BJ (cell line): ENCODE data around the gene C11orf91. TPM values are rescaled to one million over a fixed set of nuclear protein-coding genes. Genes with fewer than 3 reads are reported as not detected.
A peak's percentile ranks its signal among the peaks of the same experiment; 100 is the strongest.

Experiments
- CTCF ChIA-PET: fragments of 350-600 bp; formaldehyde crosslinking; extraction: SDS; loops from one replicate; lab custom pipeline; 2021; ENCODE audit warnings: antibody characterized with exemption, inconsistent platforms; lab: Yijun Ruan, JAX
- POLR2A ChIA-PET: fragments of 300-600 bp; sonication (Branson Sonifier 250); formaldehyde crosslinking; extraction: SDS; loops from one replicate; lab custom pipeline; 2021; ENCODE audit warnings: antibody characterized with exemption; lab: Charles Lee
- DNase-seq: peaks from one replicate; pipeline ENCODE4 v3.0.0-alpha.2; 2011; ENCODE audit warnings: low read depth
- H3K27me3 ChIP-seq: 2 replicates; pipeline ENCODE4 v1.6.0; 2011; ENCODE audit warnings: low read length; ENCODE audit not compliant: control insufficient read depth, insufficient read depth
- H3K36me3 ChIP-seq: 2 replicates; pipeline ENCODE4 v1.5.1; 2011; ENCODE audit warnings: low read length; ENCODE audit not compliant: control insufficient read depth, insufficient read depth
- H3K4me3 ChIP-seq: 2 replicates; pipeline ENCODE4 v1.5.1; 2011; ENCODE audit warnings: low read depth, mild to moderate bottlenecking, control low read depth, low read length
- polyA plus RNA-seq: library from polyadenylated mRNA; depleted of rRNA; stranded (reverse); fragments of >200 nt; gene quantifications from 2 replicates; pipeline ENCODE4 v1.2.3, GENCODE V29; 2011
- TF ChIP-seq, protein P1 (sequence below): IDR thresholded peaks from 2 replicates; pipeline ENCODE4 v1.5.1; 2011; ENCODE audit warnings: low read depth, mild to moderate bottlenecking, control low read depth, inconsistent platforms, low read length, moderate library complexity; ENCODE audit not compliant: insufficient read depth

Gene C11orf91
- polyA plus RNA-seq, 1 experiment = not detected

GRCh38 chr11:33701302-33702230, 940 bp upstream of the C11orf91 start:
- DNase-seq = no peak
- Histone ChIP-seq H3K27me3 (no peaks in the 10 kb centered on the region), H3K4me3 (peak overlapping the region; percentile 51), H3K36me3 (peaks cover 2% of the 10 kb centered on the region; the same call in 1 of the 2 replicates)
- CTCF ChIA-PET = interaction anchor here (0.9 to 2.3 kb wide), 4 partner anchors 15 to 128 kb away, joined by 4 to 8 read pairs (median 6); no protein-coding TSS in a partner anchor
- TF ChIP-seq, protein P1, sequence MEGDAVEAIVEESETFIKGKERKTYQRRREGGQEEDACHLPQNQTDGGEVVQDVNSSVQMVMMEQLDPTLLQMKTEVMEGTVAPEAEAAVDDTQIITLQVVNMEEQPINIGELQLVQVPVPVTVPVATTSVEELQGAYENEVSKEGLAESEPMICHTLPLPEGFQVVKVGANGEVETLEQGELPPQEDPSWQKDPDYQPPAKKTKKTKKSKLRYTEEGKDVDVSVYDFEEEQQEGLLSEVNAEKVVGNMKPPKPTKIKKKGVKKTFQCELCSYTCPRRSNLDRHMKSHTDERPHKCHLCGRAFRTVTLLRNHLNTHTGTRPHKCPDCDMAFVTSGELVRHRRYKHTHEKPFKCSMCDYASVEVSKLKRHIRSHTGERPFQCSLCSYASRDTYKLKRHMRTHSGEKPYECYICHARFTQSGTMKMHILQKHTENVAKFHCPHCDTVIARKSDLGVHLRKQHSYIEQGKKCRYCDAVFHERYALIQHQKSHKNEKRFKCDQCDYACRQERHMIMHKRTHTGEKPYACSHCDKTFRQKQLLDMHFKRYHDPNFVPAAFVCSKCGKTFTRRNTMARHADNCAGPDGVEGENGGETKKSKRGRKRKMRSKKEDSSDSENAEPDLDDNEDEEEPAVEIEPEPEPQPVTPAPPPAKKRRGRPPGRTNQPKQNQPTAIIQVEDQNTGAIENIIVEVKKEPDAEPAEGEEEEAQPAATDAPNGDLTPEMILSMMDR = no peak
- POLR2A ChIA-PET = interaction anchor here (0.6 kb wide), 2 partner anchors 35 to 302 kb away, joined by 3 to 23 read pairs; no protein-coding TSS in a partner anchor

DNA sequence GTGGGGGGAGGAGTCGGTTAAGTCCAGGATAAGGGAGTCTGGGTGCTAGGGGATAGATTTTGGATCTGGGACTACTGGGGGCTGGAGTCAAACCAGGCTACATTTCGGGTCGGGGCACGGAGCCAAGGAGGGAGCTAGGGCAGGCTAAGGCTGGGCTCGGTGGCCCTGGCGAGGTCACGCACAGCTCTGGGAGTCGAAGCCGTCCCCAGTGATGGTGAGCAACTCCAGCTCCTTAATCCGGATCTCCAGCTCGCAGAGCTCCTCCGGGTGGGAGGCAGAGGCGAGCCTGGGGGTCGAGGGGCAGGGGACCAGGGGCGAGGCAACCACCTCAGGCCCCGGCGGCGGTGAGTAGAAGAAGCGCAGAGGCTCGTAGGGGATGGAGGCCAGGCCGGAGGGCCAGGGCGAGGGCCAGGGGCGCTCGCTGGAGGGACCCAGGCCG, 544 bp downstream of the C11orf91 start:
- ChIA-PET POLR2A (interaction anchor here (0.7 kb wide), 1 partner anchor 235 kb away, joined by 3 read pairs; no protein-coding TSS in a partner anchor), CTCF (interaction anchor here (0.5 to 1.6 kb wide), 4 partner anchors 12 to 108 kb away, joined by 3 to 5 read pairs (median 3); no protein-coding TSS in a partner anchor)
- H3K36me3 ChIP-seq = no peaks in the 10 kb centered on the region
- no peak for DNase-seq
- TF ChIP-seq, protein P1 = no peak
- no peaks in the 10 kb centered on the region for H3K27me3 ChIP-seq
- peak overlapping the region; percentile 51 for H3K4me3 ChIP-seq

DNA sequence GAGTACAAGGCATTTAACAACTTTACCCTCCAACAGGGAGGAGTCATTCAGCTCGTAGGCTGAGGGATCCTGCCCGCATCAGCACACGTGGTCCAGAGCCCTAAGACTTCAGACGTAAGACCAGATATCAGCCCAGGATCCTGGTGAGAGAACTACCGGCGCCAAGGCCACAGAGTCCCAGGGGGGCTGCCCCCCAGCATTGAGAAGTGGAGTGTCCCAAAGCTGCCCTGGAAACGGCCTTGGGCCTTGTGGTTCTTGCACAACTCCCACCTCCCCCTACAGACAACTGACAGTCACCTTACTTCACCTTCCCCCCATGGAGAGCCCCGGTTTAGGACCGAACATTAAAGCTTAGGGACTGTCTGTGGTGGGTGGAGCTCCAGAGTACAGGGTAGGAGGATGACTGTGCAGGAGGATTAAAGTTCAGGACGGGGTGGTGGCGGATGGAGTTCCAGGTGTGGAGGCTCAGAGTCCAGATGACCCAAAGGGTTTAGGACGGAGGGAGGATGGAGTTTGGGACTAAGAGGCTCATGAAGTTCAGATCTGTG, 1.0 kb downstream of the C11orf91 start:
- ChIA-PET CTCF (interaction anchor here (0.8 to 1.6 kb wide), 4 partner anchors 11 to 129 kb away, joined by 3 to 5 read pairs (median 4); no protein-coding TSS in a partner anchor), POLR2A (no interaction called here)
- no peaks in the 10 kb centered on the region for H3K36me3 ChIP-seq
- H3K4me3 ChIP-seq = no peak overlapping the region
- TF ChIP-seq, protein P1 = no peak
- DNase-seq = no peak
- no peaks in the 10 kb centered on the region for H3K27me3 ChIP-seq

GRCh38 chr11:33698921-33699320, 1.7 kb downstream of the C11orf91 start:
- ChIA-PET POLR2A (no interaction called here), CTCF (interaction anchor here (0.8 to 1.6 kb wide), 2 partner anchors 10 to 130 kb away, joined by 4 to 5 read pairs; no protein-coding TSS in a partner anchor)
- Histone ChIP-seq H3K36me3 (no peaks in the 10 kb centered on the region), H3K4me3 (no peak overlapping the region), H3K27me3 (no peaks in the 10 kb centered on the region)
- DNase-seq = no peak
- TF ChIP-seq, protein P1 = no peak

- TF ChIP-seq, protein P1 = no peak
- no peaks in the 10 kb centered on the region for H3K27me3 ChIP-seq
- POLR2A ChIA-PET = no interaction called here
- H3K36me3 ChIP-seq = no peaks in the 10 kb centered on the region
- no peak for DNase-seq
- CTCF ChIA-PET = no interaction called here
- no peak overlapping the region for H3K4me3 ChIP-seq
These were observed 2.6 kb downstream of the C11orf91 start for GRCh38 chr11:33697997-33698396.
